NCI-H345 treated with DMSO at 0.1 percent for 48 hours (cell line): Measurements from ENCODE around the gene SDK2.

Experiments
- DNase-seq: peaks from one replicate; lab custom pipeline; 2025; ENCODE audit not compliant: unreplicated experiment; lab: John Stamatoyannopoulos, UW

SDK2 gene

DNA sequence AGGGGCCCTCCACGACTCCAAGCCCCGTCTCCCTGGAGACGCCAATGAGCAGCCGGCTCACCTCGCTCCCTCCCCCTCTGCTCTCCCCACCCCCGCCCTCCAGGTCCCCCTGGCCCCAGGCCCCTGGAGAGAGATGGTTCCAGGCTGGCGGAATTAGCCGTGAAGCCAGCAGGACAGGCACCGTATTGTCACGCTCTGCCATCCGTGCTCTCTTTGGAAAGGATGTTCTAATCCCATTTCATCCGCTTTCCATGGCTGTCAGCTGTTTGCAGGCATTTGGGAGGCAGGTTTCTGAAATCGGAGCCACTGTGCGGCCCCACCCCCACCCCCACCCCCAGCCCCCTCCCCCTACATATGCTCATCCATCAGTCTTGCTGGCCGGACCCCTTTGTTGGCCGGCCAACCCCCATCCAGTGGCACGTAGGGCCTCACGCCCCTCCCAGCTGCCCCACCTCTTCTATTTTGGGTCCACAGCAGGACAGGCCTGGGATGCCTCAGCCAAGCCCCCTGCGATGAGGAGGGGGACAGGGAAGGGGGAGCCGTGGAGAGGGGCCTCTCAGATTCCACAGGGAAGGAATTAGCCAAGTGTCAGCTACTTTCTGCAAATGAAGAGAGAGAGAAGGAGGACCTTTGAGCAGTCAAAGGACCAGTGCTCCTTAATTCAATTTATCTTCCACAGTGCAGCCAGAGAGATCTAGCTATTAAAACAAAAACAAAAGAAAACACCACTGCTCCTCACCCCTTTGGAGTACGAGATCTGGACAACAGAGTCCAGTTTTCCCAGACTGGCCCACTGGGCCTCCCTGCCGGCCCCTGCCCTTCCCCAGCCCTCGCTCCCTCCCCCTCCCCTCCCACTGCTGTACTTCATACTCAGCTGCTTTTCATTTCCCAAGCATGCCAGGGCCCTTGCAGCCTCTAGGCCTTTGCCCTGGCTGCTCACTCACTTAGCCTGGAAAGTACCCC, 30.7 kb downstream of the SDK2 start:
- no peak for DNase-seq

DNA sequence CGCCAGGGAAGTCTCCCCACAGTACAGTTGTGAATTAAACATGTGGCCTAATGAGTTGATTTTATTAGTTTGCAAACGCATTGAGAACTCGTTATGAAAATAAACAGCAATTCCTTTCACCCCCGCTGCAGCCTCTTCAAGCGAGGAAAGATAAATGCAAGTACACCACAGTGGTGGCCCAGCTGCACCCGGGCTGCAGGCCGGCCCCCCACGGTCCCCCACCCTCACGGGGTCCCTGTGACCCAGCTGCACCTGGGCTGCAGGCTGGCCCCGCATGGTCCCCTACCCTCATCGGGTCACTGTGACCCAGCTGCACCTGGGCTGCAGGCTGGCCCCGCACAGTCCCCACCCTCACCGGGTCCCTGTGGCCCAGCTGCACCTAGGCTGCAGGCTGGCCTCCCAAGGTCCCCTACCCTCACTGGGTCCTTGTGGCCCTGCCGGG, 32.2 kb downstream of the SDK2 start:
- DNase-seq: no peak

DNA sequence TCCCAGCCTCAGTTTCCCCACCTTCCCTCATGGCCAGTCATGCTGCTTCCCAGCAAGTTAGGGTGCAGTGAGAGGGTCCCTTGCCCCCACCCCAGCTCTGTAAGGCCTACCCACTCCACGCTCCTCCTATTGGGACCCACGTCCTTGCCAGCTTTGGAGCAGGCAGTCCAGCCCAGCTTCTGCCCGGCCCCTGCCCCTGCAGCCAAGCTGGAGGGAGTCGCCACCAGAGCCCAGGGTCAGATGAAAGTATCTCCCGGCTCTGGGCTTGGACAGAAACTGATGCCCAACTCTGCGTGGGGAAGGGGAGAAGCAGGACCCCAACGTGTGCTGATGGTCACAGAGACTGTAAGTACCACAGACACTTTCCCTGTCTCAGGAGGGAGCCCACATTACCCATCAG, 32.6 kb downstream of the SDK2 start:
- DNase-seq: no peak

DNA sequence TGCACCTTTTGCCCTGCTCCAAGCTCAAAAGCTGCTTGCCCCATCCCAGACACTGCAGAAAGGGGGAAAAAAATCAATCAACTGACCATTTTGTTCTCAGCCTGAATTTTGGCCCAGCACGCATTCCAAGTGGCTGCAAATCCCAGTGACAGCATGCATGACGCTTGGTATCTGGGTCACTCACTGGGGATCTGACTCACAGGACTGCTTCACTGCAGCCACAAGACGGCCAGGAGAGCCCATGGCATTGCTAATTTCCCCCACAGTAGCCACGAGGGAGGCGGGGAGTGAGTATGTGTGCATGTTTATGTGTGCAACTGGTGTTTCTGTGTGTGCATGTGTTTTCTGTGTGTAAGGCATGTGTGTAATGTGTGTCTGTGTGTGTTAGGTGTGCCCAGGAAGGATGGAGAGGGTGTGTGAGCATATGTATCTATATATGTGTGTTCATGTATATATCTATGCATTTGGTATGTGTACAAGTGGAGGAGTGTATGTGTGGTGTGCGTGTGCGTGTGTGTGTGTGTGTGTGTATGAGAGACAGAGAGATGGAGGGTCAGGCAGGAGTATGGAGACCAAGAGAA, 33.8 kb downstream of the SDK2 start:
- DNase-seq: no peak

DNA sequence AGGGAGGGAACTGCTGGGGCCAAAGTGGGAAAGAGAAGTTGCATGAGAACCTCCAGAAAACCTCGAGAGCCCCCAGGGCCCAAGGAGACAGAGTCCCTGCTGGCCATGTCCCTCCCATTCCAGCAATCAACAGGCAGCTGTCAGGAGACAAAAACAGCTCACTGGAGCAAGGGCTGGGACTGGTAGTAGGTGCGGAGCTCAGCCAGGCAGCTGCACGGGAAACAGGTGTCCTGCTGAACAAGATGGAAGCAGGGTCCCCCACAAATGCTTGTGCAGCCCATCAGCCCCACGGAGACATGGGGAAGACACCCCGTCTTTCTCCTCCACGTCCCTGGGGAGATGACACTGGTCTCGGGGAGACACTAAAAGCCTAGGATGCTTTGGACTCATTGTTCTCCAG, 34.5 kb downstream of the SDK2 start:
- no peak for DNase-seq

DNA sequence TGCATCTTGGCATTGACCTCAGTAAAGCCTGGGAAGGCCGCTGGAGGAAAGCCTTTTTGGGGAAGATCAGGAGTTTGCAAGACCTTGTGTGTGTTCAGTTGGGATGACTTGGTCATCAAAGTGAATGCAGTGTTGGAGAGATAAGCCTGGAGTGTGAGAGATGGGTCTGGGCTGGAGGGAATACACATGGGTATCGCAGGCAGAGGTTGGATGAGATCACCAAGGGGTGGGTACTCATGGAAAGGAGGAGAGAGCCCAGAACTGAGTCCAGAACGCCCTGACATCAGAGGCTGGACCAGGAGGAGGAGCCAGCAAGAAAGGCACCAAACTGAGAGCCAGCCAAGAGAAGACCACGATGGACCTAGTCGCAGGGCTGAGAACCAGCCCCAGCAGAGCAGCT, 35.2 kb downstream of the SDK2 start:
- no peak for DNase-seq

DNA sequence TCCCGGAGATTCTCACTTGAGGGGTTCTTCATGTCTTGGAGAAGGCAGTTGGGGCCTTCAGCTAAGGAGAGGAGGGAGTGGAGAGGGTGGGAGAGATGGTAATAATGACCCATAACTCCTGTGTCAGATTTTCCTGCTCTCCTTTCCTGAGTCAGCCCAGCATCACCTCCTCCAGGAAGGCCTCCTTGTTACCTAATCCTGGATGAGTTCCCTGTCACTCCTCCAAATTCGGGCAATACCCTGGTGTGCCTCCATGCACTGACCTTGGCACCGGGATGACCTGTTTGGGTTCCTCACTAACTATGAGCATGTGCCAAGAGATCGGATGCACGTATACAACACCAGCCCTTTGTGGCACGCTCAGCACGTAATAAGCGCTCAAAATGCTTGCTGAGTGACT, 38.8 kb downstream of the SDK2 start:
- DNase-seq: no peak

DNA sequence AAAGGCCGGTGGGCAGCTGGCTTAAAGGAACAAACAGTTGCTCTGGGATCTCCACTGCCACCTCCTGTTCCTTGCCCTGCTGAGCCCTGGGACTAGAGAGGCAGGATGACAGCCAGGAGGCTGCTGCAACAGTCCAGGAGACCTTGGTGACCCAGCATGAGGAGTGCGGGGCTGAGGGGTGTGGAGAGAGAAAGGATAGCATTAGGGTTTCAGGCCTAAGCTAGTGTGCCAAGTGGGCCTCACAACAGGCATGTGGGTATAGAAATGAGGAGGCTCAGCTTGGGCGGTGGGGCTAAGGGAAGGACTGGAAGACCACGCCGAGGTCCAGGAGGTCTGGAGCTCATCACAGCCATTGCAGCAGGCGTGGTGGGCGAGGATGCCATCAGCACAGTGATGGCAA, 39.8 kb downstream of the SDK2 start:
- DNase-seq: no peak

DNA sequence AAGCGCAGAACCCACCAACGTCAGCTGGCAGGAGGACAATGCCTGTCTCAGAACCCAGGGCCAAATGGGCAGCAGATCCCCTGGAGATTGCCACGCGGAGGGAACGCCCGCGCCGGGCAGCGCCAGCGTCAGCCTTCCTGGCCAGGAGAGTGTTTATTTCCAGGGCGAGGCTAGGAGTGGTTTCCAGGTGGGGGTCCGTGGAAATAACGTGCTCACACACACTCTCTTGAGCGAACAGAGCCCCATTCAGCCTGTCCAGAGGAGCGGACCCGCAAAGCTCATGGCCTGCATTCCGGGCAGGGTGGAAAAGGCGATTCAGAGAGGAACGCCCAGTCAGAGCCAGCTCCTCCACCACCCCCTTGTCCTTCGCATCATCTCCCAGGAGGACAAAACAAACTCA, 40.3 kb downstream of the SDK2 start:
- no peak for DNase-seq

DNA sequence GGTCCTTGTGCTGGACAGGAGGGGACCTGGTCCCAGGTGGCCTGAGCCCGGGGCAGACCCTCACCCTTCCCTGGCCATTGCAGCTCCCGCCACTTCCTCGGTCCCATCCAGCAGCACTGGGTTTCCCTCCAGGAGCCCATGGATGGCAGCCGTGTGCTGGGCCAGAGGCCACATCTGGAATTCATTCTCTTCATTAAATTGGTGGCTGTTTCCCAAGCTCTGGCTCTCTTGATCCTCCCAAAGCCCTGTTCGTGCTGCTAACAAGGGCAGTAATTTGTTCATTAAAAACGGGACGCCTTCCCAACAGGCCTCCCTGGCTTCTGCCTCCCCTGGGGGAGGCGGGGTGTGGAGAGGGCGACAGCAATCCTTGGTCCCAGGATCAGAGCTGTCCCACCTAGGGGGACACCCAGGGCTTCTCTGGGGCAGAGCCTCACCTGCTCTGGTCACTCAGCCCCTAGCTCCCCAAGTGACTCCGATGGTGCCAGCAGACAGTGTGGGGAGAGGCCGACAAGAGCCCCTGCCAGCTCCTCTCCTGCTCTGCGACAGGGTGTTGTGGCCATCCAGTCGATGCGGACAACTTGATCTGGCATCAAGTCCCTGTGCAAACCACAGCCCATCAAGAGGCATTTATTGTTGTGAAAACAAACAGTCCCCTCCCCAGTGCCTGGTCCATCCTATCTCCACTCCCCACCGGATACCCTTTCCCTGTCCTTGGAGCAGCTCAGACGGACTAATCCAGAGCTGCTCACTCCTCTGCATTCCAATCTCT, 44.0 kb downstream of the SDK2 start:
- no peak for DNase-seq

DNA sequence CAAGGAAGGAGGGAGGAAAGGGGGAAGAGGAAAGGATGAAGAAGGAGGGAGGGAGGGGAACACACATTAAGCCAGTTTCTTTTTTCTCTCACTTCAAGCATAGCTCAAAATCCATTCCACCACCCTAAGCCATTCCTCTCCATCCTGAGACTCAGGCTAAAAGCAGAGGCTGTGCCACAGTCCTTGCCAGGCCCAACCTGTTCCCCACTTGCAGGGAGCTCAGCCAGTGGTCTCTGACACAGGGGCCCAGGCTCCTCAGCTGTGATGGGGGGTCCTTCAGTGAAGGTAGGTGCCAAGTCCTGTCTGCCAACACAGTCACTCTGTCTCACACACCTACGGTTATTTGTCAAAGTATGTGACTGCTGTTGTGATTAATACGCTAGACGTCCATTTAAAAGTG, 44.6 kb downstream of the SDK2 start:
- no peak for DNase-seq

DNA sequence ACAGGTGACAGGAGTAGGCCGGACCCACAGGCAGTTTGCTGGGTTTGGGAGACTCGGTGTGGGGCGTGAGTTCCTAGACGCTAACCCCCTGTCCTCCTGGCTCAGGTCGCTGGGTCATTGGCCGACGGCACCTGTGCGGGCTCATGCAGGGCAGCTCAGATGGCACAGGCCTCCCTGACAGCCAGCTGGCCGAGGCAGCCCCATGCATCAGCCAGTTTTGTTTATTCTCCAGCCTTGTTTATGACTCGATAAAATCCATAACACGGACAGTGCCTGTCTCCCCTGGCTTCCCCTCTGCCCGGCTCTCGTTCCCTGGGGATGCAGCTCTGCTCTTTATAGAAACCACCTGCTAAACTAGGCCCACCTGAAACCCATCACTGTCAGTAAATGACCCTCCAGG, 46.0 kb downstream of the SDK2 start:
- DNase-seq: no peak

DNA sequence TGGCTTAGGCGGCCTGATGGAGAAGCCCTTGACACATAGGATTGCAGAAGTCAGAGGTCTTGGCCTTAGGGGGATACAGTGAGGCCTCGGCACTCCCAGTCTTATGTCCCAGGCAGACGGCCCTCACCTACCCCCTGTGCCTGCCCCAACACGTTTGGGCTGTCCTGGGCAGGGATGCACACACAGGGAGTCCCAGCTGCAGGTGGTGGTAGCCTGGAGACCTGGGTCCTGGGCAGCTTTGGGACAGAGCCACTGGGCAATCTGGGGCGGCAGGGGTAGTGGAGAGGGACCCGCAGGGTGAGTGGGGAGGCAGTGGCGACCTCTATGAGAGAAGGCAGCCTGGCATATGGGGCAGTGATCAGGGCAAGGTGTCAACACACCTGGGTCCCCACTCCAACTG, 48.3 kb downstream of the SDK2 start:
- no peak for DNase-seq

DNA sequence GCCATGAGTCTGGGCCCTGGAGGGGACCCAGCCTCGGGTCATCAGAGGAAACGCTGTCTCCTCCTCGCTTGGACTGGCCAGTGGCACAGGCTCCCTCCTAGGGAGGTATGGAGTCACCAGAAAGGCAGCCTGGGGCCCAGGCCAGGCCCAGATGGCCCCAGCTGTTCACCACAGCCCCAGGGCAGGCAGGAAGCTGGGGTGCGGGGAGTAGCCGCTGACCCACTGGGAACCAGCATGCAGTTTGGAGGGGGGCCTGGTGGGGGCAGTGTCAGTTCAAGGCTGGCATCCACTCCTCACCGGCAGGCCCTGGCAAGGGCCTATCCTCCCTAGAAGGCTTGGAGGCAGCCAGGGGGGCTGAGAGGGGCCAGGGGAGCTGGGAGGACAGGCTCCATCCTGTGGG, 48.8 kb downstream of the SDK2 start:
- no peak for DNase-seq

DNA sequence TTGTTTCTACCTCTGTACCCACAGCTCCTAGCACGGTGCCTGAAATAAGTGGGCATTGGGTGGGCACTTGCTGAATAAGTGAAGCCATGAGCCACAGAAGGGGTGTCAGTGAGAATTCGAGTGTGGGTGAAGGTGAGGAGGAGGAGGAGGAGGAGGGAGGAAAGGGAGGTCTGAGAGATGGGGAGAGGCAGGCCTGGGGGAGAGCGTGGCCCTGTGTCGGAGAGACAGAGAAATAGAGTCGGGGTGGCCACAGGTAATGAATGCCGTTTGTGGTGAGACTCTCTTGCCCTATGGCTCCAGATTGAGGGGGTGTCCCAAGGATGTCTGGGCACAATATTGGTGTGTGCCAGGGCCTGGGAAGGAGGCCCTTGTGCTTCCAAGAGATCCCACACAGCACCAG, 49.2 kb downstream of the SDK2 start:
- DNase-seq: no peak

DNA sequence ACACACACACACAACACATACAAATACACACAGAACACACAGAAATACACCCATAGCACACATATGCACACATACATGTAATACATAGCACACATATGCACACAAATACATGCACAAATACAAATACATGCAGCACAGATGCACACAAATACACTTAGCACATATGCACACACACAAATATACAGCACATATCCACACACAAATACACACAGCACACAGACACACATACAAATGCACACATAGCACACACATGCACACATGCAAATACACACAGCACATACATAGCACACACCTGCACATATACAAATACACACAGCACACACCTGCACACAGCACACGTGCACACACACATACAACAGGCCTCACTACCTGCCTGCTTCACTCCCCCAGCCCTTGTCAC, 49.6 kb downstream of the SDK2 start:
- DNase-seq: no peak

DNA sequence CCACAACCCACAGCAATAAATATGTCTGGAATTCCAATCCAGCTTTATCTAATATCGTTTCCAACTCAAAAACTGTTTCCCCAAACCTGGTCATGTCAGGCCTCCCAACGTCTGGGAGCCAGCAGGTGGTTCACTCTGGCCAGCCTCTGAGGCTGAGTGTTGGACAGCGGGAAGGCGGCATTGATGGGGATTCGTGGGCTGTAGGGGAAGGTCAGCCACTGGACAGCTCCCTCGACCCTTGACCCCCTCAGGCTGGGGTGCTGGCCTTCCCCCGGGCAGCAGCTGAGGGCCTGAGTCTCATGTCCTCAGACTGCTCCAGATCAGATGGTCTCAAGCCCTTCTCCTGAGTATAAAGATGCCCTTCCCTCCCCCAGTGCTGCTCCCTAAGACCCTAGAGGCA, 50.2 kb downstream of the SDK2 start:
- DNase-seq: no peak

DNA sequence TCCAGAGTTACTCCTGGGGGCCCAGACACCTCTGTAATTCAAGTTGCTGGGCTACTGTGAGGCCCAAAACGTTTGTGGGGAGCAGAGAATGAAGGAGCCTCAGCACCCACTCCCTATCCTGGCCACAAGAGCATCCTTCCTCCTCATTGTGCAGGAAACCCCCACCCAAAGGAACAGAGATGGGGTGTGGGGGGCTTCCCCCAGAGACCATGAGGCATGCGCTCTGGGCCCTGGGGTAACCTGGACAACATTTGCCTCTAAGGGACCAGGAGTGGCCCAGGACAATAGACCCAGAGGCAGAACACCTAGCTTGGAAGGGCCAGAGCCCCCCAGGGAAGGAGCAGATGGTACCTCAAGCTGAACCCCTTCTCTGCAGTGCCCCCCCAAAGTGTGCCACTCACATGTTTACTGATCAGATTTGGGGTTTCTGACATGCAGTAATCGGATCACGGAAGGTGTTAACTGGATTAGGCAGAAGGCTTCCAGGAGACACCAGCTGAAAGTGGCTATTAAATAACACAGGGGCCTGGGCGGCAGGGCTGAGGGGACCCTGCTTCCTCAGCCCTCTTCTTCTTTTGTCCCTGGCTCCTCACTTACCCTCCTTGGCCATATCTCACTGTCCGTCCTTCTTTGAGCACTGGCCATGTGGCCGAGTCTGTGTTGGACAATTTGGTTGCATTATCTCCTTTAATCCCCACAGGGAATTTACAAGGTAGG, 50.8 kb downstream of the SDK2 start:
- DNase-seq: no peak

DNA sequence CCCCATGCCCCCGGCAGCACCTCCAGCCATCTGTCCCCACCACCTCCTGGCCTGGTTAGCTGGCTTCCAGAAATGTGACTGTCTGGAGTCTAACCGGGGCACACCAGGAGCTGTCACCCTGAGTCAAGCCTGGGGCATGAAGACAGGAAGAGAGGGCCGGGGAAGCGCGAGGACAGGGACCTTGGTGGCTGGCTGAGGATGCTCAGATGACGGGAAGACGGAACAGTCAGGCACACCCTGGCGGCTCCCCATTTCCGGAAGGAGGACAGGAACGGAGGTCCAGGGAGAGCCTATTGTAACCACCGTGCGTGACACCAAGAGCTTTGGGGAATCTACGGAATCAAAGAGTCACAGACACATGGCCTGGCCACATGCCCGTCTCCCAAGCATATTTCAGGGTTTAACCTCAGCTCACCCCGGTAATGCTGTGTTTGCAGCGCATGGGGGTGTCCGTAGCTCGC, 51.7 kb downstream of the SDK2 start:
- DNase-seq: no peak

DNA sequence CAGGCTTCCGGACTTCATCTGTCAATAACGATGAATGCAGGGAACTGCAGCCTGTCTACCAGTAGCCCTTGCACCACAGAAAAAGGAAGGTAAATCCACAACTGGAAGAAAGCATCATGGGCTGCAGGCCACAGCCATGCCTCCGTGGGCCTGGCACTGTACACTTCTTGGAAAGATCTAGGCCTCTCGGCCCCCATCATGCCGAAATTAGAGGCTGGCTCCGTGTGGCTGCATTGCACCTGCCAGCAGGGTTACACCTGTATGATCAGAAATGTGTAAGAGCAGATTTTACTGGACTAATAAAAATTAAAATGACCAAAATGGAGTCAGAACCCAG, 52.2 kb downstream of the SDK2 start:
- DNase-seq: no peak
